ENCODE data around the gene MIPOL1.
"Not testable (repeated sequence)": the region's sequence is repeated elsewhere in the genome, so short reads cannot be mapped to it uniquely, and the experiment has no call there.

MIPOL1 gene

DNA sequence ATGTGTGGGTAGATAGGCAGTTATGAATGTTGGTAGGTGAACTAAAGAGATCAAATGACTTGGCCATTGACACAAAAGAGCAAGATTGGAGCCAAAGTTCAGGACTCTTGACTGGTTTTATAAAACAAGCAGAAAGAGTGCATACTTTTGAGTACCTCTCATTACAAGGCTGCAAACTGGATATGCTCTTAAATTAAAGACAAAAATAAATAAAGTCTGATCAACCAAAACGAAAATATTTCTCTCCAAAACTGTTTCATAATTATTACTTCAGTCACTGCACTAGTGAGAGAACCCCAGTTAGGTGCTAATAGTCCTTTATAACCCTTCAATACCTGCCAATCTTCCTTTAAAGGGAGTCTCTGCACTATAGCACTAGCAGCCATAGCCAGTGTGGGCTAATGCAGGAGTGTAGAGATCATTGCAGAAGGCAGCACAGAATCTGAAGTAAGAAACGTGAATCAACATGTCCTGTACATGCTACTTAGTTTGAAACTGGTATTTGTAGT, 250.2 kb downstream of the MIPOL1 start:
- no peak for FAIRE-seq
- no peak for DNase-seq (ENCODE audit: low spot score)

- FAIRE-seq, result no peak
- no peak for DNase-seq (ENCODE audit: low spot score)
These were observed 254.6 kb downstream of the MIPOL1 start for GRCh38 chr14:37452323-37452722.

DNA sequence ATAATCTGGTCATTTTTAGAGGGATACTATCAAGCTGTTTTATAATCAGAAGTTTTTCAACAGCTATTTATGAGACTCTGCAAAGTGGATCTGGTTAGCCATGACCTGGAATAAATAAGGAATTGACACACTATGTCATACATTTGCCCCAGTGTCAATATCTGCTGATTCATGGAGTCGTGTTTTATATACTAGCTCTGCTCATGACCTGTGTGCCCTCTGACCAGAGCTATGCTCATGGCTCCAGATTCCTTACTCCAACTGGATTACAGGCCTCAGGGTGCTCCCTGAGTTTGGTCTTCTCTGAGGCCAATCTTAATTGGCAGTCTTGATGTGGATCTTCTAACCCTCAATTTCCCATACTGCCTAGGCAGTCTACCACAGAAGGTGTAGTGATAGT, 256.2 kb downstream of the MIPOL1 start:
- FAIRE-seq, result no peak
- DNase-seq (ENCODE audit: low spot score), result no peak

- no peak for DNase-seq (ENCODE audit: low spot score)
- FAIRE-seq, result no peak
These were observed 259.6 kb downstream of the MIPOL1 start for GRCh38 chr14:37457334-37457733.

DNA sequence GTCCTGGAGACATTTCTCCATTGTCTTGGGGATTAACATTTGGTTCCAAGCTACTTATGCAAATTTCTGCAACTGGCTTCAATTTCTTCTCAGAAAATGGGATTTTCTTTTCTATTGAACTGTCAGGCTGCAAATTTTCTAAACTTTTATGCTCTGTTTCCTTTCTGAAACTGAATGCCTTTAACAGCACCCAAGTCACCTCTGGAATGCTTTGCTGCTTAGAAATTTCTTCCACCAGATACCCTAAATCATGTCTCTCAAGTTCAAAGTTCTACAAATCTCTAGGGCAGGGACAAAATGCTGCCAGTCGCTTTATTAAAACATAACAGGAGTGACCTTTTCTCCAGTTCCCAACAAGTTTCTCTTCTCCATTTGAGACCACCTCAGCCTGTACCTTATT, 264.7 kb downstream of the MIPOL1 start:
- not testable (repeated sequence) for FAIRE-seq; DNase-seq (ENCODE audit: low spot score)

DNA sequence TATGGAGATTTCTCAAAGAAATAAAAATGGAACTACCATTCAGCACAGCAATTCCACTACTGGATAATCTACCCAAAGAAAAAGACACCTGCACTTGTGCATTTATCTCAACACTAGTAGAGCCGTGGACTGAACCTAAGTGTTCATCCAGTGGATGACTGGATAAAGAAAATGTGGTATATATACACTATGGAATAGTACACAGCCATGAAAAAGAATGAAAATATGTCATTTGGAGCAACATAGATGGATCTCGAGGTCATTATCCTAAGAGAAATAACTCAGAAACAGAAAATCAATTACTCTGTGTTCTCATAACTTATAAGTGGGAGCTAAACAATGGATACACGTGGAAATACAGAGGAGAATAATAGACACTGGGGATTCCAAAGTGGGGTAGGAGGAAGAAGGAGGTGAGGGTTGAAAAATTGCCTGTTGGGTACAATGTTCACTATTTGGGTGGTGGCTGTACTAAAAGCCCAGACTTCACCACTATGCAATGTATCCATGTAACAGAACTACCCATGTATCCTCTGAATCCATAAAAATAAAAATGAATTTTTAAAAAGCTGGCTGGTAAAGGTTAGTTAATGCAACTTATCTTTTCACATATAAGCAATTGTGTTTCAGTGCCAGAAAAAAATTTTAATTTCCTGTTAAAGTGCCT, 266.6 kb downstream of the MIPOL1 start:
- DNase-seq (ENCODE audit: low spot score), result no peak
- FAIRE-seq, result no peak

DNA sequence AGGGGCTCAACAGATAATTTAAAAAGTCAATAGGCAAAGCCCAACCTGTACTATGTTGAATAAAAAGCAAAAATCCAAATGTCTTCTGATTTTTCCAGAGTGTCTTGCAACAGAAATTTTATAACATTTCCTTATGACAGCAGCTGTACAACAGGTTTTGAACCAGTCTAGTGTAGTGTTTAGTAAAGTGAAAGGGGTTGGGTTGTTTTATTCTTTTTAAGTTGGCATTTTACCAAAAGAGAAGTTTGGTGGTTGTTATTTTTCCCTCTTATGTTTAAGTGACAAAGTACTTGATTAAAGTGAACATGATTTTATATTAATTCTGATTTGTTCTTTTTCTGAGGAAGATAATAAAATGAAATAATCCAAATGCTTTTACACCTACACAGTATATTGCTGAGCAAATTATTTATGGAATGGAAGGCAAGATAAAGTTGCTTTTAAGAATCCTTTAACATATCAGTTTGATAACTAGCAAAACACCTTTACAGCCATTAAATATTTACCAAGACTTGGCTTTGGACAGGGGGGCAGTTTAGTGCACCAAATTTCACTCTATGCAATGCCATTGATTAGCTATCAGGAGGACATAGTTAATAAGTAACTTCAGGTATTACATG, 268.4 kb downstream of the MIPOL1 start:
- FAIRE-seq (no peak), DNase-seq (ENCODE audit: low spot score) (no peak)

DNA sequence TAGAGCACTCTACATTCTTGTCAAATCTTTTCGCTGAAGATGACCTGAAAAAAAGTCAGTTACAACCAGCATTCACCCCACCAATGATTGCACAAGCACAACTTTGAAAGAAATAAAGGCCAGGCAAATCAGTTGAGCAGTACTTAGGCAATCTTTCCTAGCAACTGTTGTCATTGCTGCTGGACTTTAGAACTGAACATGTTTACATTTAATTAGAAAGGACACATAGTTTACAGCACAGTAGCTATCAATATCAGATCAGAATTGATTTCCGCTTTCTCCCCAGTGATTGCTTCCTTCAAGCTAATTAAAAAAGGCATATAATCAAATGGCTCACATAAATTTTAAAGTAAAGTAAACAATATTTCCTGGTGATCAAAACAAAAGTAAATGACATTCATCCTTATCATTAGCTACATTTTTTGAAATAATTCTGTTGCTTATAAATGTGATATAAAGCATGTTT, 268.9 kb downstream of the MIPOL1 start:
- no peak for FAIRE-seq
- DNase-seq (ENCODE audit: low spot score), result no peak

- FAIRE-seq (no peak), DNase-seq (ENCODE audit: low spot score) (no peak)
These were observed 271.9 kb downstream of the MIPOL1 start for GRCh38 chr14:37469650-37470049.

DNA sequence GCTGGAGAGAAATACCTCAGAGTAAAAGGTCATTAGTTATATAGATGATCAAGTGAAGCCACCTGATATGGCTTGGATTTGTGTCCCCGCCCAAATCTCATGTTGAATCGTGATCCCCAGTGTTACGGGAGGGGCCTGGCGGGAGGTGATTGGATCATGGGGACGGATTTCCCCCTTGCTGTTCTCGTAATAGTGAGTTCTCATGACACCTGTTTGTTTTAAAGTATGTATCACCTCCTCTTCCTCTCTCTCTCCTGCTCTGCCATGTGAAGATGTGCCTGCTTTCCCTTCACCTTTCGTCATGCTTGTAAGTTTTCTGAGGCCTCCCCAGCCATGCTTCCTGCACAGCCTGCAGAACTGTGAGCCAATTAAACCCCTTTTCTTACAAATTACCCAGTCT, 272.5 kb downstream of the MIPOL1 start:
- DNase-seq (ENCODE audit: low spot score) (no peak), FAIRE-seq (no peak)

DNA sequence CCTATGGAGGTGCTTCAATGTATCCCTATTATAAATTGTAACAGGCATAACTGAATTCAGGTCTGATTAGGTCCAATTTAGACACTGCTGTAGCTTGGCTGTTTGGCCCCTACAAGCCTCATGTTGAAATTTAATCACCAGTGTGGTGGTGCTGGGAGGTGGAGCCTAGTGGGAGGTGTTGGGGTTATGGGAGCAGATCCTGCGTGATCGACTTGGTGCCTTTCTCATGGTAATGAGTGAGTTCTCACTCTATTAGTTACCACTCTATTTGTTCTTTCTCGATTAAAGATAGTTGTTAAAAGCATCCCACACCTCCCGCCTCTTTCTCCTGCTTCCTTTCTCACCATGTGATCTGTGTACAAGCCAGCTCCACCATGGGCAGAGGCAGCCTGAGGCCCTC, 275.2 kb downstream of the MIPOL1 start:
- DNase-seq (ENCODE audit: low spot score), result no peak
- no peak for FAIRE-seq

GRCh38 chr14:37474191-37474590, 276.5 kb downstream of the MIPOL1 start:
- FAIRE-seq (no peak), DNase-seq (ENCODE audit: low spot score) (no peak)

DNA sequence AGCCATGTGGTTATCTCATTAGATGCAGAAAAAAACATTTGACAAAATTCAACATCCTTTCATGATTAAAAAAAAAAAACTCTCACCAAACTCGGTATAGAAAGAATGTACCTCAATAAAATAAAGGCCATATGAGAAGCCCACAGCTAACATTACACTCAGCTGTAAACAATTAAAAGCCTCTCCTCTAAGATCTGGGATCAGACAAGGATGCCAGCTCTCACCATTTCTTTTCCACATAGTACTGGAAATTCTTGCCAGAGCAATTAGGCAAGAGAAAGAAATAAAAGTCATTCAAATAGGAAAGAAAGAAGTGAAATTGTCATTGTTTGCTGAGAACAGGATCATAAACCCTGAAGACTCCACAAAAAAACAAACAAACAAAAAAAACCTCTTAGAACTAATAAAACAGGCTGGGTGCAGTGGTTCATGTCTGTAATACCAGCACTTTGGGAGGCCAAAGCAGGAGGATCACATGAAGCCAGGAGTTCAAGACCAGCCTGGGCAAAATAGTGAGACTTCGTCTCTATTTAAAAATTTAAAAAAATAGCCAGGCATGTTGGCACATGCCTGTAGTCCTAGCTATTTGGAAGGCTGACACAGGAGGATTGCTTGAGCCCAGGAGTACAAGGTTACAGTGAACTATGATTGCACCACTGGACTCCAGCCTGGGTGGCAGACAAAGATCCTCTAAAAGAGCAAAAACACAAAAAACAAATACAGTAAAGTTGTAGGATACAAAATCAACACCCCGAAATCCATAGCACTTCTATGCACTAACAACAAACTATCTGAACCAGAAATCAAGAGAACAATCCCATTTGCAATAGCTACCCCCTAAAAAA, 282.9 kb downstream of the MIPOL1 start:
- DNase-seq (ENCODE audit: low spot score), result no peak
- FAIRE-seq, result no peak

- FAIRE-seq (no peak), DNase-seq (ENCODE audit: low spot score) (no peak)
These were observed 284.7 kb downstream of the MIPOL1 start for GRCh38 chr14:37482428-37482827.

DNA sequence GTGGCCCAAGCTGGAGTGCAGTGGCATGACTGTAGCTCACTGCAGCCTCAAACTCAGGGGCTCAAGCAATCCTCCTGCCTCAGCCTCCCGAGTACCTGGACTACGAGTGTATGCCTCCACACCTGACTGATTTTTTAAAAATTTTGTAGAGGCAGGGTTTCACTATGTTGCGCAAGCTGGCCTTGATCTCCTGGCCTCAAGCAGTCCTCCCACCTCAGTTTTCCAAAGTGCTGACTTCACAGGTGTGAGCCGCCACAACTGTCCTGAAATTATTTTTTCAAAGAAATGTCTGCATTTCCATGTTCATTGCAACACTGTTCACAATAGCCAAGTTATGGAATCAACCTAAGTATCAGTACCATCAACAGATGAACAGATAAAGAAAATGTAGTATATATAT, 285.9 kb downstream of the MIPOL1 start:
- DNase-seq (ENCODE audit: low spot score) (no peak), FAIRE-seq (no peak)

GRCh38 chr14:37490607-37491006, 292.9 kb downstream of the MIPOL1 start:
- no peak for FAIRE-seq

DNA sequence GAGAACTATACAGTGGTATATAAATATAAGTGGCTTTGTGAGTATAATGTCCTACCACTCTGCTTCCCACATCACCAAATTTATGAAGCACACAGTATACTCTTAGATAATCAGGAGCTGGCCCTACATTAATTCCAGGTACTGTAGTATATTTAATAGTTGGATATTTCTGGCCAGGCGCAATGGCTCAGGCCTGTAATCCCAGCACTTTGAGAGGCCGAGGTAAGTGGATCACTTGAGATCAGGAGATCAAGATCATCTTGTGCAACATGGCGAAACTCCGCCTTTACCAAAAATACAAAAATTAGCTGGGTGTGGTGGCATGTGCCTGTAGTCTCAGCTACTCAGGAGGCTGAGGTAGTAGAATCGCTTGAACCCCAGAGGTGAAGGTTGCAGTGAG, 293.3 kb downstream of the MIPOL1 start:
- FAIRE-seq, result no peak
- no peak for DNase-seq (ENCODE audit: low spot score)

More at GRCh38 chr14:37490607-37491006, 292.9 kb downstream of the MIPOL1 start:
- no peak for DNase-seq (ENCODE audit: low spot score)

- no peak for FAIRE-seq
These were observed 295.9 kb downstream of the MIPOL1 start for GRCh38 chr14:37493606-37494005.

GRCh38 chr14:37497422-37497821, 299.7 kb downstream of the MIPOL1 start:
- FAIRE-seq, result no peak
- DNase-seq (ENCODE audit: low spot score), result no peak

More at GRCh38 chr14:37493606-37494005, 295.9 kb downstream of the MIPOL1 start:
- DNase-seq (ENCODE audit: low spot score), result no peak

DNA sequence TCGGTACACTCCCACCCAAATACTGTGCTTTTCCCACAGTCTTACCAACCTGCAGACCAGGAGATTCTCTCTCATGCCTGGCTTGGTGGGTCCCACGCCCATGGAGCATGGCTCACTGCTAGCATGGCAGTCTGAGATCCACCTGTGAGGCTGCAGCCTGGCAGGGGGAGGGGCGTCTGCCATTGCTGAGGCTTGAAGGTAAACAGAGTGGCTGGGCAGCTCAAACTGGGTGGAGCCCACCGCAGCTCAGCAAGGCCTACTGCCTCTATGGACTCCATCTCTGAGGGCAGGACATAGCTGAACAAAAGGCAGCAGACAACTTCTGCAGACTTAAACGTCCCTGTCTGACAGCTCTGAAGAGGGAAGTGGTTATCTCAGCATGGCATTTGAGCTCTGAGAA, 304.1 kb downstream of the MIPOL1 start:
- no peak for DNase-seq (ENCODE audit: low spot score)
- FAIRE-seq, result no peak

DNA sequence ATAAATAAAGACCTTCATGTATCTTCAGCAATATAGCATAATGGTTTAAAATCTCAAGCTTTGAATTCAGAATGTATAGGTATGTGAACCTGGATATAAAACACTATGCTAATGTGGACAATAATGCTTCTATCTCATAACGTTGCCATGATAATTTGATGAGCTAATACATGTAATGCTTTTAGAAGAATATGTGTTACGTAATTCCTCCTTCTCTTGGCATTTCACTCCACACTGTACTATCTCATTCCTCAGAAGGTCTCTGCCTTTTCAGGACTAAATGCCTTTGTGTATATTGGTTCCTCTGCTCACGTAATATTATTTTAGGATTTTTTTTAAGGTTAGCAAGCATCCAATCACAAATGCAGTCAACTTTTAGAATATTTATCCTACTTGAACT, 310.8 kb downstream of the MIPOL1 start:
- DNase-seq (ENCODE audit: low spot score) (no peak), FAIRE-seq (no peak)

DNA sequence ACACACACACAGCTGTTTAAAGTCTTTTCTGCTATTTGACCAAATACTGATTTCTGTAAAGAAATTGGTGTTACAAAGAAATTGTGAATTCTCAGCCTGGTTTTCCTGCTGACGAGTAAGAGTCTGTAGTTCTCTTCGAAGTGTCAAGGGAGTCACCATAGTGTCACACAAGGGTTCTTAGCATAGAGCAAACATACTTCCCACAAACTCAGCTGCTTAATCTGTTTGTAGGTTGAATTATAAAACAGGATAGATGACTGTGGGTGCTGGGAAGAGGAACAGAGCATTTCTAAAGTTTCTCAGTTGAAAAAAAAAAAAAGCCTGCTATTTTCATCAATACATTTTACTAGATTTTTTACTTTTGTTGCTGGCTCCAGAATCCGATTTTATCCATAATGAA, 314.4 kb downstream of the MIPOL1 start:
- DNase-seq (ENCODE audit: low spot score) (no peak), FAIRE-seq (no peak)

All from RCC 7860 (cell line).